K562 (cell line): ENCODE data around the gene SNAP23. TPM values are rescaled to one million over a fixed set of nuclear protein-coding genes. Genes with fewer than 3 reads are reported as not detected.

Experiments
- ATAC-seq: fragments of 200-7000 bp; cut with Tn5 transposase; 3 replicates; pipeline ENCODE4 v1.9.1; 2020; ENCODE audit warnings: moderate library complexity
- BruUV-seq: library from RNA; stranded (reverse); fragments of 400-500 nt; replicated peaks from 2 replicates; lab custom pipeline; 2021; lab: Mats Ljungman, UMichigan
- CTCF ChIA-PET: fragments of 300-600 bp; formaldehyde crosslinking; extraction: SDS; loops from one replicate; lab custom pipeline; 2021; ENCODE audit warnings: low intra/inter-chr PET ratio; lab: Yijun Ruan, JAX
- POLR2A ChIA-PET: fragments of 300-600, 350-650 bp; sonication (Branson Sonifier 250); formaldehyde crosslinking; extraction: SDS; loops from one replicate; lab custom pipeline; 2021; ENCODE audit warnings: antibody characterized with exemption, inconsistent platforms; lab: Yijun Ruan, JAX
- DNase-seq, 4 experiments: peaks; one replicate each; pipeline versions ENCODE4 v3.0.0 to v3.0.0-alpha.2; 2011 to 2018; ENCODE audit warnings: low spot score in 3 of 4, mixed read lengths in 3 of 4; ENCODE audit errors: extremely low read depth in 1 of 4
- FAIRE-seq: peaks from 2 replicates; lab custom pipeline; 2011; peaks lifted over from hg19 to GRCh38; lab: Jason Lieb, UNC
- H2AFZ ChIP-seq: 2 replicates; pipeline ENCODE4 v1.6.0; 2011; ENCODE audit warnings: low read depth, low read length, control low read depth, inconsistent platforms
- H3K27ac ChIP-seq: fragments of 200-600 bp; 3 replicates; pipeline ENCODE4 v1.8.0; 2011; ENCODE audit warnings: low read depth, mild to moderate bottlenecking, control low read depth, inconsistent platforms, low read length, moderate library complexity, mixed read lengths; ENCODE audit errors: extremely low read depth
- H3K27me3 ChIP-seq, 2 experiments: fragments of 300-600 bp in 1 of 2; 2 replicates in 1 of 2; 3 replicates in 1 of 2; pipeline versions ENCODE4 v1.6.0 to v1.8.0; 2011; ENCODE audit warnings: inconsistent platforms in 2 of 2, low read length in 2 of 2, mild to moderate bottlenecking in 1 of 2, mixed read lengths in 1 of 2, moderate library complexity in 1 of 2; ENCODE audit not compliant: control insufficient read depth in 2 of 2, insufficient read depth in 2 of 2
- H3K36me3 ChIP-seq: fragments of 300-600 bp; 3 replicates; pipeline ENCODE4 v1.8.0; 2011; ENCODE audit warnings: mild to moderate bottlenecking, low read length, inconsistent platforms; ENCODE audit not compliant: control insufficient read depth, insufficient read depth
- H3K4me1 ChIP-seq, 2 experiments: fragments of 200-600 bp in 1 of 2; replicated peaks in 1 of 2; 2 replicates in 1 of 2; 3 replicates in 1 of 2; pipeline versions ENCODE4 v1.5.1 to v1.8.0; 2011; ENCODE audit warnings: inconsistent platforms in 2 of 2, low read length in 2 of 2, mild to moderate bottlenecking in 1 of 2, mixed read lengths in 1 of 2, moderate library complexity in 1 of 2; ENCODE audit not compliant: control insufficient read depth in 2 of 2, insufficient read depth in 2 of 2
- H3K4me2 ChIP-seq: 2 replicates; pipeline ENCODE4 v1.6.1; 2011; ENCODE audit warnings: low read length, control low read depth, inconsistent platforms, mixed read lengths; ENCODE audit not compliant: insufficient read depth
- H3K4me3 ChIP-seq: fragments of 200-600 bp; sonication (generic), shearing (Covaris generic); 2 replicates; pipeline ENCODE4 v1.5.1; 2016; ENCODE audit warnings: control low read depth, inconsistent platforms
- H3K79me2 ChIP-seq: fragments of 200-600 bp; 3 replicates; pipeline ENCODE4 v1.8.0; 2011; ENCODE audit warnings: low read length, inconsistent platforms; ENCODE audit not compliant: control insufficient read depth, insufficient read depth
- H3K9ac ChIP-seq, 2 experiments: 2 replicates each; pipeline versions ENCODE4 v1.6.0 to v1.6.1; 2011; ENCODE audit warnings: low read depth in 2 of 2, low read length in 2 of 2, control low read depth in 1 of 2, inconsistent platforms in 1 of 2, mild to moderate bottlenecking in 1 of 2, mixed read lengths in 1 of 2; ENCODE audit not compliant: insufficient read depth in 1 of 2
- H3K9me1 ChIP-seq: one replicate; pipeline ENCODE4 v1.6.0; 2011; ENCODE audit warnings: inconsistent platforms, mild to moderate bottlenecking, low read length, moderate library complexity; ENCODE audit not compliant: control insufficient read depth, insufficient read depth
- H3K9me3 ChIP-seq: replicated peaks from 2 replicates; pipeline ENCODE4 v1.5.1; 2011; ENCODE audit warnings: low read depth, low read length, inconsistent platforms; ENCODE audit not compliant: control insufficient read depth, insufficient read depth
- H4K20me1 ChIP-seq: replicated peaks from 2 replicates; pipeline ENCODE4 v1.6.1; 2011; ENCODE audit warnings: low read length, inconsistent platforms, mixed read lengths; ENCODE audit not compliant: control insufficient read depth, insufficient read depth
- ADNP ChIP-seq: fragments of 200-800 bp; sonication (Bioruptor generic); IDR thresholded peaks from 2 replicates; pipeline ENCODE4 v1.6.1; 2016; ENCODE audit warnings: missing genetic modification characterization, missing compliant biosample characterization
- ATF7 ChIP-seq: fragments of 450-650 bp; IDR thresholded peaks from 2 replicates; pipeline ENCODE4 v1.7.1; 2014; ENCODE audit warnings: mild to moderate bottlenecking, moderate library complexity
- BCLAF1 ChIP-seq, 2 experiments: fragments of 450-650 bp in 1 of 2; IDR thresholded peaks; 2 replicates each; pipeline ENCODE4 v1.6.1; 2011 to 2017; ENCODE audit warnings: low read depth in 2 of 2, antibody characterized with exemption in 1 of 2, borderline replicate concordance in 1 of 2, low read length in 1 of 2, mild to moderate bottlenecking in 1 of 2, mixed read lengths in 1 of 2; ENCODE audit not compliant: control insufficient read depth in 1 of 2
- C11orf30 ChIP-seq: fragments of 450-650 bp; IDR thresholded peaks from 2 replicates; pipeline ENCODE4 v1.6.1; 2016; ENCODE audit warnings: low read depth, mild to moderate bottlenecking
- CTBP1 ChIP-seq: fragments of 450-650 bp; IDR thresholded peaks from 2 replicates; pipeline ENCODE4 v1.6.1; 2016; ENCODE audit warnings: borderline replicate concordance
- CTCF ChIP-seq, 3 experiments: IDR thresholded peaks in 2 of 3; conservative IDR thresholded peaks in 1 of 3; 2 replicates each; pipeline ENCODE4 v1.5.1; 2011 to 2012; ENCODE audit warnings: low read length in 3 of 3, mild to moderate bottlenecking in 3 of 3, control low read depth in 2 of 3, improper control_type of control experiment in 1 of 3, inconsistent platforms in 1 of 3, low read depth in 1 of 3, mixed read lengths in 1 of 3, moderate library complexity in 1 of 3; ENCODE audit not compliant: insufficient read depth in 2 of 3
- FUS ChIP-seq: fragments of 200-400 bp; formaldehyde crosslinking; optimal IDR thresholded peaks from 2 replicates; pipeline ENCODE3; 2017; ENCODE audit warnings: low read depth, low read length
- HDAC1 ChIP-seq, 2 experiments: fragments of 450-650 bp; IDR thresholded peaks; 2 replicates each; pipeline ENCODE4 v1.6.1; 2016 to 2017; ENCODE audit warnings: inconsistent platforms in 1 of 2, mild to moderate bottlenecking in 1 of 2, moderate library complexity in 1 of 2
- ILK ChIP-seq: fragments of 450-650 bp; IDR thresholded peaks from 2 replicates; pipeline ENCODE4 v1.6.1; 2016; ENCODE audit warnings: missing genetic modification characterization, low read depth, mild to moderate bottlenecking, missing compliant biosample characterization, moderate library complexity, borderline replicate concordance
- KDM5B ChIP-seq: fragments of 200-600 bp; sonication (generic); IDR thresholded peaks from 2 replicates; pipeline ENCODE4 v1.6.1; 2012; ENCODE audit warnings: low read depth, mild to moderate bottlenecking, moderate library complexity, low read length, control low read depth, inconsistent platforms; ENCODE audit not compliant: insufficient replicate concordance
- NFATC3 ChIP-seq: fragments of 450-650 bp; IDR thresholded peaks from 2 replicates; pipeline ENCODE4 v1.6.1; 2017; ENCODE audit warnings: mild to moderate bottlenecking
- NRF1 ChIP-seq, 2 experiments: fragments of 450-650 bp; IDR thresholded peaks in 1 of 2; conservative IDR thresholded peaks in 1 of 2; 2 replicates each; pipeline ENCODE4 v1.6.1; 2014; ENCODE audit warnings: mild to moderate bottlenecking in 2 of 2
- PML ChIP-seq: IDR thresholded peaks from 2 replicates; pipeline ENCODE4 v1.6.1; 2012; ENCODE audit warnings: low read length, inconsistent platforms
- RAD21 ChIP-seq, 2 experiments: fragments of 250-450 bp in 1 of 2; fragments of 450-650 bp in 1 of 2; sonication (Bioruptor Pico) in 1 of 2; formaldehyde crosslinking in 1 of 2; IDR thresholded peaks in 1 of 2; conservative IDR thresholded peaks in 1 of 2; 2 replicates each; pipeline versions ENCODE4 v1.4.0 to v1.8.0; 2020 to 2022; ENCODE audit warnings: mild to moderate bottlenecking in 2 of 2, moderate library complexity in 1 of 2
- SIX5 ChIP-seq, 2 experiments: IDR thresholded peaks; 2 replicates each; pipeline ENCODE4 v1.6.1; 2011; ENCODE audit warnings: low read length in 2 of 2, borderline replicate concordance in 1 of 2, low read depth in 1 of 2, mild to moderate bottlenecking in 1 of 2, moderate library complexity in 1 of 2; ENCODE audit not compliant: insufficient read depth in 1 of 2
- TEAD1 ChIP-seq, 2 experiments: fragments of 450-650 bp in 1 of 2; sonication (generic) in 1 of 2; formaldehyde crosslinking; IDR thresholded peaks; 2 replicates each; pipeline versions ENCODE4 v1.4.0 to v1.8.0; 2020 to 2022; ENCODE audit warnings: mild to moderate bottlenecking in 2 of 2, missing genetic modification reagents in 1 of 2
- ZNF263 ChIP-seq: sonication (generic); formaldehyde crosslinking; IDR thresholded peaks from 2 replicates; pipeline ENCODE4 v1.8.0; 2022; ENCODE audit warnings: mild to moderate bottlenecking, missing genetic modification reagents, borderline replicate concordance
- ZNF79 ChIP-seq: fragments of 250-450 bp; sonication (Bioruptor Pico); IDR thresholded peaks from 2 replicates; pipeline ENCODE4 v1.4.0; 2020; ENCODE audit warnings: low read depth, mild to moderate bottlenecking, moderate library complexity
- ZZZ3 ChIP-seq: fragments of 450-650 bp; IDR thresholded peaks from 2 replicates; pipeline ENCODE4 v1.6.1; 2016; ENCODE audit warnings: antibody characterized with exemption, mild to moderate bottlenecking, moderate library complexity
- WGBS: fragments of 100-300 bp; shearing (Covaris generic); methylation state at CpG from one replicate; pipeline ENCODE4 v1.1.6; 2016; ENCODE audit warnings: low coverage, mixed read lengths; ENCODE audit not compliant: insufficient coverage; ENCODE audit errors: missing lambda C conversion rate; 5-methylcytosine and 5-hydroxymethylcytosine counted together
- in situ Hi-C: fragments of 300-500 bp; cut with MboI; formaldehyde crosslinking; loops from 4 replicates; pipeline ENCODE4 v1.15.0; 2018; ENCODE audit warnings: inconsistent platforms, mixed read lengths
- intact Hi-C: fragments of 100-400 bp; cut with micrococcal nuclease; formaldehyde crosslinking; loops from 2 replicates; pipeline ENCODE4 v1.14.2; 2022
- polyA plus RNA-seq, 8 experiments: library from polyadenylated mRNA; depleted of rRNA in 4 of 8; stranded (reverse) in 5 of 8; unstranded in 3 of 8; fragments of >200 nt; fragmentation: Nextera tagmentation in 2 of 8; fragmentation: Illumina TruSeq in 1 of 8; extraction: Ambion mirVana in 2 of 8; extraction: Trizol in 1 of 8; gene quantifications; 2 replicates each; pipeline versions ENCODE4 v1.2.1 to v1.2.3, GENCODE V29; 2011 to 2014; ENCODE audit warnings: inconsistent platforms in 1 of 8, missing spikeins in 1 of 8
- total RNA-seq, 7 experiments: library from RNA; depleted of rRNA in 6 of 7; stranded (reverse); fragments of >200 nt in 6 of 7; fragmentation: Illumina TruSeq in 2 of 7; extraction: Trizol in 2 of 7; gene quantifications; 2 replicates each; pipeline versions ENCODE4 v1.2.1 to v1.2.3, GENCODE V29; 2011 to 2021; ENCODE audit warnings: low replicate concordance in 1 of 7

The SNAP23 gene
- total and polyA plus RNA-seq, 9 of the 15 experiments (the other 6 are each of a cell fraction or from before 2014, with no cell fraction given), result 78.9 to 168 (median 117) TPM

- DNase-seq (no peak), FAIRE-seq (no peak), ATAC-seq (no peak)
- Histone ChIP-seq H3K27me3 (no peaks in the 10 kb centered on the region), H3K4me3 (no peak overlapping the region), H3K36me3 (peaks cover 11% of the 10 kb centered on the region; the same call in 2 of the 3 replicates), H3K79me2 (peaks cover 35% of the 10 kb centered on the region), H3K27ac (no peak overlapping the region), H3K9ac (no peak overlapping the region), H2AFZ (no peak overlapping the region), H3K9me1 (no peaks in the 10 kb centered on the region), H3K9me3 (no peaks in the 10 kb centered on the region), H3K4me2 (no peak overlapping the region), H3K4me1 (no peaks in the 10 kb centered on the region), H4K20me1 (no peaks in the 10 kb centered on the region)
- 92% methylated on average over 6 of the region's 6 CpGs for WGBS
- no TSS peak for BruUV-seq
- in situ Hi-C loops, result no loop called here
- CTCF ChIA-PET, result no interaction called here
- intact Hi-C loops, result no loop called here
- POLR2A ChIA-PET, result interaction anchor here (1.2 kb wide), 1 partner anchor 12 kb away, joined by 3 read pairs; no protein-coding TSS in a partner anchor
- TF ChIP-seq C11orf30, result no peak
- TF ChIP-seq KDM5B, result no peak
- TF ChIP-seq ATF7, result no peak
- no peak for TF ChIP-seq ILK (tag)
- TF ChIP-seq ZNF263 (CRISPR knock-in tag), result no peak
- no peak for TF ChIP-seq PML
- no peak for TF ChIP-seq FUS
- no peak for TF ChIP-seq TEAD1 (CRISPR knock-in tag; IDR thresholded peaks at IDR 0.05)
- TF ChIP-seq ZZZ3, result no peak
- TF ChIP-seq CTCF (IDR thresholded peaks at IDR 0.05 in 2 of 3, conservative IDR thresholded peaks at IDR 0.05 in 1 of 3; ENCODE audit: insufficient read depth in 2 of 3, low read depth in 1 of 3, low read length in 3 of 3), result no peak
- TF ChIP-seq CTBP1, result no peak
- no peak for TF ChIP-seq ZNF79 (CRISPR knock-in tag)
- no peak for TF ChIP-seq NRF1 (conservative IDR thresholded peaks at IDR 0.05 in 1 of 2, IDR thresholded peaks at IDR 0.05 in 1 of 2)
- TF ChIP-seq HDAC1 (IDR thresholded peaks at IDR 0.05), result no peak
- no peak for TF ChIP-seq NFATC3
- no peak for TF ChIP-seq BCLAF1 (IDR thresholded peaks at IDR 0.05; ENCODE audit: borderline replicate concordance in 1 of 2, control insufficient read depth in 1 of 2, low read depth in 2 of 2, low read length in 1 of 2)
- no peak for TF ChIP-seq SIX5 (IDR thresholded peaks at IDR 0.05; ENCODE audit: borderline replicate concordance in 1 of 2, insufficient read depth in 1 of 2, low read depth in 1 of 2, low read length in 2 of 2)
- no peak for TF ChIP-seq RAD21 (CRISPR knock-in tag; conservative IDR thresholded peaks at IDR 0.05 in 1 of 2, IDR thresholded peaks at IDR 0.05 in 1 of 2)
- TF ChIP-seq ADNP (tag), result no peak
These were observed 12.7 kb upstream of the SNAP23 start for GRCh38 chr15:42482701-42483100.
